ENCODE measurements around the gene PRKD3.

The PRKD3 gene

DNA sequence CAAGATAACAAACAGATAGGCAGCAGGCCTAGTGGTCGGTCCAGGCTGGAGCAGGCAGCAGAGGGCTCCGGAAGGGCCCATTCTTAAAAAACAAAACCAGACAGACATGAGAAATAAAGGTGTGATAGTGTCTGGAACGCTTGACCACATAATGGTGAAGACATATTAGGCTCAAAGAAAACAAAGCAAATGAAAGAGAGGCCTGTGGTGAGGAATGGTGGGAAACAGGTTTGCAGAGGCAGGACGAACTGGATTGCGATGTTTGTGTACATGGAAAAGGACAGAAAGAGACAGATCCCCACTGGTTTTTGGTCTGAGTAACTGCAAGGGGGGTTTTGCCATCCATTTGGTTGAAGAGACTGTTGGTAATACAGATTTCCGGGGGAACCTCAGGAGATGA is 39.7 kb upstream of the PRKD3 start:
- TF ChIP-seq, protein P1, sequence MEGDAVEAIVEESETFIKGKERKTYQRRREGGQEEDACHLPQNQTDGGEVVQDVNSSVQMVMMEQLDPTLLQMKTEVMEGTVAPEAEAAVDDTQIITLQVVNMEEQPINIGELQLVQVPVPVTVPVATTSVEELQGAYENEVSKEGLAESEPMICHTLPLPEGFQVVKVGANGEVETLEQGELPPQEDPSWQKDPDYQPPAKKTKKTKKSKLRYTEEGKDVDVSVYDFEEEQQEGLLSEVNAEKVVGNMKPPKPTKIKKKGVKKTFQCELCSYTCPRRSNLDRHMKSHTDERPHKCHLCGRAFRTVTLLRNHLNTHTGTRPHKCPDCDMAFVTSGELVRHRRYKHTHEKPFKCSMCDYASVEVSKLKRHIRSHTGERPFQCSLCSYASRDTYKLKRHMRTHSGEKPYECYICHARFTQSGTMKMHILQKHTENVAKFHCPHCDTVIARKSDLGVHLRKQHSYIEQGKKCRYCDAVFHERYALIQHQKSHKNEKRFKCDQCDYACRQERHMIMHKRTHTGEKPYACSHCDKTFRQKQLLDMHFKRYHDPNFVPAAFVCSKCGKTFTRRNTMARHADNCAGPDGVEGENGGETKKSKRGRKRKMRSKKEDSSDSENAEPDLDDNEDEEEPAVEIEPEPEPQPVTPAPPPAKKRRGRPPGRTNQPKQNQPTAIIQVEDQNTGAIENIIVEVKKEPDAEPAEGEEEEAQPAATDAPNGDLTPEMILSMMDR (IDR thresholded peaks at IDR 0.05; ENCODE audit: low read depth, low read length), result no peak
- no peak overlapping the region for H3K4me3 ChIP-seq (ENCODE audit: low read depth, low read length)

DNA sequence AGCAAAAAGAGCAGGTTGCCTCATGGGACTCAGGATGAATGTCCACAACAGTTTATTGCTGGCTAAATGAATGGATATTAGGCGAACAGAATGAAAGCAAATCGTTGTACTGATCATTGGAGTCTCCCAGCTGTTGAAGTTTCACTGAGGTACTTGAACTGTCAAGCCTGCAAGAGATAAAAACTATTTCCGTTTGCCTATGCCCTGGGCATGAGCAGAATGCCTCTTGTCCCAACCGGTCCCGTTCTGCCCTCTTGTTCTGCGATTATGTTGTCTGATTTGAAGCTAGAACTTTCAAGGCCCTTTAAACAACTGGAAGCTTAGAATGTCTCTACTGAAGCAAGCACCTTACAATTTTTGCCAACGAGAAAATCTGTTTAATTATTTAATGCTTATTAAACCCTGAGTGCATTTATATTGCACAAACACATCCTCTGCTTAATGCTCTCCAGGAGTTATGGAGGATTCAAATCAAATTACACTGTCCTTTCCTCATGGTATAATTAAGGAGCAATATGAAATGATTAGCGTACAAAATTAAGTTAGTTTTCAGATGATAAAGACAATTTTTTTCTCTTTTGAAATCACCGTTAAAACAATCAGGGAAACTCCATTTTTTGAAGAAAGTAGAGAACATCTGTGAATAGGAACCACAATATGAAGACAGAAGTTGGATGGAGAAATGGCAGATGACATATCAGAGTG is 37.5 kb upstream of the PRKD3 start:
- H3K4me3 ChIP-seq (ENCODE audit: low read depth, low read length), result no peak overlapping the region

DNA sequence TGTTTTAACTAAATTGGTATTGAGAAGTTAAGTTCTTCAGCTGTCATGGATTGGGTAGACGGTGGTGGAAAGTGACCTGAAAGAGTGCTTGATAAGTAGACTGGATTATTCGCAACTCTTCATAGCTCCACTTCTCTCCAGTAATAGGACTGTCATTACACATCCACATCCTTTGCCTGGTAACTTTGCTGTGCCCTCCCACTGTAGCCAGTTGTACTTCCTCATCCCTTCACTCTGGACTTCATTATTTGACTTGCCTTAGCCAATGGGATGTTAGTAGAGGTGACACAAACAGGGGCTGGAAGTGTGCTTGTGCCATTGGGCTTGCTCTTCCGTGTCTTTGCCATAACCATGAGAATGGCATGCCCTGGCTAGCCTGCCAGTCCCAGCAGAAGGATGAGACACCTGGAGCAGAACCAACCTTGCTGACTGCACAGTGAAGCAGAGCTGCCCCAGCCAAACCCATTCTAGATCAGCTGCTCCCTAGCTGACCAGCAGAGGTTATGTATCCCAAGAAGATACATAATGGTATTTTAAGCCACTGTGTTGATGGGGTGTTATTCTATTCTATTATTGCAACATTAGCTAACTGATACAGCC is 36.7 kb upstream of the PRKD3 start:
- TF ChIP-seq, protein P1 (IDR thresholded peaks at IDR 0.05; ENCODE audit: low read depth, low read length), result no peak
- no peak overlapping the region for H3K4me3 ChIP-seq (ENCODE audit: low read depth, low read length)

More for the DNA sequence above, 37.5 kb upstream of the PRKD3 start:
- TF ChIP-seq, protein P1 (IDR thresholded peaks at IDR 0.05; ENCODE audit: low read depth, low read length), result no peak

DNA sequence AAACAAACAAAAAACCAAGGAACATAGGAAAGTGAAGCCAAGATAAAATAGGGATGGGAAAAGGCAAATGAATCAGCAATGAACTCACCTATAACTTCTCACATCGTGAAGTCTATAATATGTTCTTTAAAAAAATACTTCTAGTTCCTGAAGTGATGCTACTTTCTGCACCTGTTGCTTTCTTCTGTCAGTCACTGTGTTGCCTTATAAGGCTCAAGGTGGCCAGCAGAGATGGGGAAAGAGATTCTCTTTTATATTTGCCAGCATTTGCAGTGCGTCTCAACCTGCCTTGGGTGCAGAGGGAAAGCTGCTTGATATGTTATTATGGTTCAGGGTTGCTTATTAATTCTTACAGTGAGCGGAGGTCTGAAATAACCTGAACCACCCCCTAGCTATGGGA is 33.8 kb upstream of the PRKD3 start:
- no peak overlapping the region for H3K4me3 ChIP-seq (ENCODE audit: low read depth, low read length)
- TF ChIP-seq, protein P1 (IDR thresholded peaks at IDR 0.05; ENCODE audit: low read depth, low read length), result no peak

DNA sequence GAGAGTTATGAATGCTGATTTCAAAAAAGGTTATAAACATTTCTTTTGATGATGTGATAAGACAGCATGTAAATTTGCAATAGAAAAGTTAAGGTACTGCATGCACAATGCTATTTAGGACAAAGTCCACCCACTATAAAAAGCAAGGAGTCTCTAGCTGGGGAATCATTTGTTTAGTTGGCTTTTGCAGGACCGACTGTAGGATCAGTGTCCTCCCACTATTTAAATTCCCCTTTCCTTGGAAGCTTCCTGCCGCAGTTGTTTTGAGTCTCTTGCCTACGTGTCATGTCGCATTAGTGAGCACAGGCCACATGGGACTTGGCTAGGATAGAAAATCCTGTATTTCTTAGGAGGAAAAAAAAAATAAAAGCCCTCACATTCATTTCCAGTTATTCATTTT is 32.9 kb upstream of the PRKD3 start:
- TF ChIP-seq, protein P1 (IDR thresholded peaks at IDR 0.05; ENCODE audit: low read depth, low read length), result no peak
- no peak overlapping the region for H3K4me3 ChIP-seq (ENCODE audit: low read depth, low read length)

DNA sequence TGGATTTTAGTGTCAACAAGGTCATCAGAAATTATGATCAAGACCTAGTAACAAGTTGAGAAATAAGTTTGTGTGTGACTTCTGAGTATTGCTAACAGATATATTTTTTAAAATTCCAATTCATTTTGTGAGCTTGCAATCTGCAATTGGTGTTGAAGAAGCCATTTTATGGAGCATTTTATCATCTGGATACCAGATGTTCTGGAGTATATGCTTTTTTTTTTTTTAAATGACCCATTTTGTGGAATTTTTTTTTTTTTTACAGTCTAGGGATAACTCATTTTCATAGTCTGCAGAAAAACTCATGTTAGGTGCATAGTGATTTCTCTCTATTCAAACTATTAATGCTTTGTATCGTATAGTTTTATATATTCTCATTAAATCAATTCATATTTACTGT is 32.4 kb upstream of the PRKD3 start:
- TF ChIP-seq, protein P1 (IDR thresholded peaks at IDR 0.05; ENCODE audit: low read depth, low read length), result no peak
- no peak overlapping the region for H3K4me3 ChIP-seq (ENCODE audit: low read depth, low read length)

DNA sequence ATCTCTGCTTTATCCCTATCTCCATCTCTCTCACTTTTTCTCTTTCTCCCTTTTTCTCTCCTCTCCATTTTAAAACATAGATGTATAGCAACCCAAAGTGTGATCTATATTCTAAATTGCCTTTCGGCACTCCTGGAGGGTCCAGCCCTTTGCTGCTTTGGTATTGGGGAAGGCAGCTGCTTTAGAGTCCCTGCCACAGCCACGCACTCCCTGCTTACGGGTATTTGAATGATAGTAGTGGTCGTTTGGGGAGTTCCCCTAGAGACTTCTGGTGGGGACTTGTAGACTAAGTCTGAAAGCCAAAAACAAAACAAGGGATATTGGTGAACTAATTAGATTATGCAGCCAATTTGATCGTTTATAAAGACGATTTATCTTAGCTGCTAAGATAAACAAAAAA is 31.7 kb upstream of the PRKD3 start:
- TF ChIP-seq, protein P1 (IDR thresholded peaks at IDR 0.05; ENCODE audit: low read depth, low read length), result no peak
- no peak overlapping the region for H3K4me3 ChIP-seq (ENCODE audit: low read depth, low read length)

Measured in WI38 (cell line).